ENCODE results near the gene SH3RF2. TPM values are rescaled to one million over a fixed set of nuclear protein-coding genes. Genes with fewer than 3 reads are reported as not detected.

The SH3RF2 gene
- total RNA-seq, 1 donor from 2014 or later = 376 TPM

DNA sequence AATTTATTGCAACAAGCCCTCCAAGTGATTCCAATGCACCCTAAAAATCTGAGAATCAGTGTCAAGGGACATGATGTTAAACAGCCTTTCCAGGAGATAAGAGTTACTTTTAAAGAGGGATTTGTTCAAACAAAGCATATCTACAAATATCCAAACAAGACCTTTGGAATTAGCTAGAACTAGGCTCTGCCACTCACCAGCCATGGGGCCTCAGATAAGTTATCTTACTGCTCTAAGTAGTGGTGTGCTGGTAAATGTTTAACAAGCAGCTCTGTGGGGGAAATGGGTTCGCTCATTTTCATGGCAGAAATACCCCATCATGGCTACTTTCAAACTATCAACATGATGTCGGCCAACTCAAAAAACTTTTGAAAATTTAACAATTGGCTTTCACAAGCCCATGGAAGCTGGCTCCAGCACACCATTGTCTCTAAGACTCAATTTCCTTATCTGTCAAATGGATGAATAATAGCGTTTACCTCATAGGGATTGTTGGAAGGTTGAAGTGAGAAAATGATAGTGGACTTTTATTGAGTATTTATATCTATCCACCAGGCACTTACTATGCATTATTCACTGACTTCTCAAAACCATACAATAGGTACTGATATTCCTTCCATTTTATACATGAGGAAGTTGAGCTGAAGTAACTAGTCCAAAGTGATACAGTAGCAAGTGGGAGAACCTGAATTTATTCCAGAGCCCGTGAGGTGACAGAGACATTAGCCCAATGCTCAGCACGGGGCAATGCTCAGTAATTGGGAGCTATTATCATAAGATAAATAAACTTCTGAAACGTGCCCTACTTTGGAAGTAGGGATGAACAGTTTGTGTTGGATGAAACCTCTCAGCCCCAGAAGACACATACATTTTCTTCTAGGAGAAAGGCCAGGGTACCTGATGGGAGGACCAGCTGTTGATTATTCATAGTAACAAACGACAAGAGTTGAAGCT, 43.2 kb downstream of the SH3RF2 start:
- no peaks in the 10 kb centered on the region for H3K9me3 ChIP-seq (replicated peaks)
- DNase-seq = no peak
- intact Hi-C loops (cut with micrococcal nuclease) = no loop called here
- H3K27ac ChIP-seq (replicated peaks) = peak overlapping the region; percentile 54
- no peaks in the 10 kb centered on the region for H3K36me3 ChIP-seq
- H3K4me3 ChIP-seq = no peak overlapping the region
- peaks cover 71% of the 10 kb centered on the region for H3K4me1 ChIP-seq
- TF ChIP-seq, protein P1, sequence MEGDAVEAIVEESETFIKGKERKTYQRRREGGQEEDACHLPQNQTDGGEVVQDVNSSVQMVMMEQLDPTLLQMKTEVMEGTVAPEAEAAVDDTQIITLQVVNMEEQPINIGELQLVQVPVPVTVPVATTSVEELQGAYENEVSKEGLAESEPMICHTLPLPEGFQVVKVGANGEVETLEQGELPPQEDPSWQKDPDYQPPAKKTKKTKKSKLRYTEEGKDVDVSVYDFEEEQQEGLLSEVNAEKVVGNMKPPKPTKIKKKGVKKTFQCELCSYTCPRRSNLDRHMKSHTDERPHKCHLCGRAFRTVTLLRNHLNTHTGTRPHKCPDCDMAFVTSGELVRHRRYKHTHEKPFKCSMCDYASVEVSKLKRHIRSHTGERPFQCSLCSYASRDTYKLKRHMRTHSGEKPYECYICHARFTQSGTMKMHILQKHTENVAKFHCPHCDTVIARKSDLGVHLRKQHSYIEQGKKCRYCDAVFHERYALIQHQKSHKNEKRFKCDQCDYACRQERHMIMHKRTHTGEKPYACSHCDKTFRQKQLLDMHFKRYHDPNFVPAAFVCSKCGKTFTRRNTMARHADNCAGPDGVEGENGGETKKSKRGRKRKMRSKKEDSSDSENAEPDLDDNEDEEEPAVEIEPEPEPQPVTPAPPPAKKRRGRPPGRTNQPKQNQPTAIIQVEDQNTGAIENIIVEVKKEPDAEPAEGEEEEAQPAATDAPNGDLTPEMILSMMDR (IDR thresholded peaks at IDR 0.05; ENCODE audit: borderline replicate concordance) = no peak
- no peaks in the 10 kb centered on the region for H3K27me3 ChIP-seq (ENCODE audit: low read depth)

DNA sequence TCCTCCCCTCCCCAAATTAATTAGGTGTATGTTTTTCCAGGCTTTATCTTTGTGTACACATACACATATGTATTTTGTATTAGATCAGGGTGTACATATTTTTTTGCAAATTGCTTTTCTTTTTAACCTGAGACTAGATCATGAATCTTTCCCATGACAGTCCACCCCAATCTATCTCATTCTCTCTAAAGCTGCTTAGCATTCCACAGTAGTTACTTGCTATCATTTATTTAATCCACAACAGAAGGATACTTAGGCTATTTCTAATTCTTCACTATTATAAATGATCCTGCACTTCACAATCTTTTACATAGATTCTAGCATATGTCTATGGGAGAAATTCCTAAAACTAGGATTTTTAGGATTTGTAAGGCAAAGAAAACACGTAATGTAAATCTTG, 43.9 kb downstream of the SH3RF2 start:
- TF ChIP-seq, protein P1 (IDR thresholded peaks at IDR 0.05; ENCODE audit: borderline replicate concordance) = no peak

DNA sequence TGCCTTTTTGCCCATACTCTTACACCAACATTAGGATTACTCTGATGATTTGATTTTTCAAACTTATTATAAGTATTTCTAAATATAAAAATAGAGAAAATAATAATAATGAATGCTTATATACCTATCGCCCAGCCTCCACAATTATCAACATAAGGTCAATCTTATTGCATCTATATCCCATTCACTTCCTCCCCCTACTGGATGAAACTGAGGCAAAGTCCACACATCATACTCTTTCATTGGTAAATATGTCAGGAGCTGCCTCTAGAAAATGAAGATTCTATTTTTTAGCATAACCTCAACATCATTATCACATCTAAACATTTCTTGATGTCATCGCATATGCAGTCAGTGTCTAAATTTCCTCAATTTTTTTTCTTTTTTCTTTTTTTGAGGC, 44.3 kb downstream of the SH3RF2 start:
- no peaks in the 10 kb centered on the region for H3K27me3 ChIP-seq (ENCODE audit: low read depth)
- H3K9me3 ChIP-seq (replicated peaks) = no peaks in the 10 kb centered on the region
- TF ChIP-seq, protein P1 (IDR thresholded peaks at IDR 0.05; ENCODE audit: borderline replicate concordance) = peak; percentile 19
- no peaks in the 10 kb centered on the region for H3K36me3 ChIP-seq
- DNase-seq = no peak
- peaks cover 64% of the 10 kb centered on the region for H3K4me1 ChIP-seq
- H3K27ac ChIP-seq (replicated peaks) = no peak overlapping the region
- intact Hi-C loops (cut with micrococcal nuclease) = no loop called here
- no peak overlapping the region for H3K4me3 ChIP-seq

More for the DNA sequence above, 43.9 kb downstream of the SH3RF2 start:
- H3K27me3 ChIP-seq (ENCODE audit: low read depth) = no peaks in the 10 kb centered on the region
- intact Hi-C loops (cut with micrococcal nuclease) = no loop called here
- H3K36me3 ChIP-seq = no peaks in the 10 kb centered on the region
- no peaks in the 10 kb centered on the region for H3K9me3 ChIP-seq (replicated peaks)
- no peak overlapping the region for H3K4me3 ChIP-seq
- DNase-seq = no peak
- peaks cover 69% of the 10 kb centered on the region for H3K4me1 ChIP-seq
- no peak overlapping the region for H3K27ac ChIP-seq (replicated peaks)

DNA sequence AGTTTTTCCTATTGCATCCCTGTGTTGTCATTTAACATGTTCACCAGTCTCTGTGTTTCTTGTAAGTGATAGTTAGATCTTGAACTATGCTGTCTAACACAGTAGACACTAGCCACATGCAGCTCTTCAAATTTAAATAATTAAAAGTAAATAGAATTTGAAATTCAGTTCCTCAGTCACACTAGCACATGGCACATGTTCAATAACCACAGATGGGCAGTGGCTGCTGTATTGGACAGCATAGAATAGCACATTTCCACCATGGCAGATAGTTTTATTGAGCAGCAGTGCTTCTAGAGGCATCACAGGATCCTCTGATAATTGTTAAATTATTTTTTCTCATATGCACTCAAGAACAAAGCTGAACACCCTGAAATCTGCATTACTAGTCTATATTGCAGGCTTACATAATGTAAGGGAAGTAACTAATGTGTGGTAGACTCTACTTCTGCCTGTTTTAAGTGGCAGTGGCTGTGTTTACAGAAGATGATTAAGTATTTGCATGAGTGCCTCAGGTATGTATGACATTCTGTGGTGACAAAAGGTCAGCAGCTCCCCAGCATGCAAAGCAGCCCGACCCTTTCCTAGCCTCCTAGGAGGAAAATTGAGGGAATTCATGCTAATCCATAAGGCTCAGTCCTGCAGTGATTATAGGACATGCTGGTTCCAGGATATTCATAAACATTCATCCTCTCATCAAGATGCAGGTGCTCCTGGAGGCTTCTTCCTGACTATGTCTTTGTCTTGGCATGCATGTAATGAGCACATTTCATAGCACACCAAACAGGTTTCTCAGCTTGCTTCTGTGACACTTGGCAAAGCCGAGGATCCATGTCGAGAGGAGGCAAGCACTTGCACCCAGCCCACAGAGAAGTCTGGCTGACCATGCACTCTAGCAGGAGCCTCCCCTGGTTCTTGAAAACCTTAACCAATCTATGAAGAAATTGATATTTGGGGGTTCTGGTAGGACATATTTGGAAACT, 45.5 kb downstream of the SH3RF2 start:
- no peak for DNase-seq
- intact Hi-C loops (cut with micrococcal nuclease) = no loop called here
- Histone ChIP-seq H3K4me3 (no peak overlapping the region), H3K9me3 (replicated peaks) (no peaks in the 10 kb centered on the region), H3K4me1 (peaks cover 54% of the 10 kb centered on the region), H3K27ac (replicated peaks) (no peak overlapping the region), H3K36me3 (no peaks in the 10 kb centered on the region), H3K27me3 (ENCODE audit: low read depth) (no peaks in the 10 kb centered on the region)
- TF ChIP-seq, protein P1 (IDR thresholded peaks at IDR 0.05; ENCODE audit: borderline replicate concordance) = no peak

DNA sequence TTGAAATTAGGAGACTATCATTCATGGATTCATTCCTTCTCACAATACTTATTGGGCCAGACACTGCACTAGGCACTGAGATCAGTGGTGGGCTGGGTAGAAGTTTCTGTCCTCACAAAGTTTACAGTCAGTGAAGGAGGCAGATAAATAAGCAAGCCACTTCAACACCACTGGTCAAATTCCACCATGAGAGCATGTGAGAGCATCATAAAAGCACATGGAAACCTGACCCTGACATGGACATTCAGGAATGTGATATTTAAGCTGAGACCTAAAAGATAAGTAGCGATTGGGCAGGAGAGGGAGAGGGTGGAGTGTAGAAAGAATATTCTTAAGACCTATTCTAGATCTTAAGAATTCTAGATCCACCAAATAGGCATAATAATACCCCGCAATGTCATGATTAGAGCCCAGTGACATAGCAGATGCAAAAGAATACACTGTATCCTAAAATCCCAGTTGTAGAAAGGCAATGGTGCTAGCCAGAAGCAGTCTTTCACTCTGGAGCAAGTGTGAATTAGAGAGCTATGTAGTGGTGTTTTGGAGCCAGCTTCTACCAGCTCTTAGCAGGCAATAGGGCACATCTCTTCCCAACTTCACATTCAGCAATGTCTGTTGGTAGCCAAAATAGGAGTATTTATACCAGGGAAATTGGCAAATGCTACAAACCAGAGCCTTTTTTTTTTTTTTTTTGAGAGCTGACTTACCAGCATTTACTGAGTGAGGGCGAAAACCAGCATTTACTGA, 46.4 kb downstream of the SH3RF2 start:
- TF ChIP-seq, protein P1 (IDR thresholded peaks at IDR 0.05; ENCODE audit: borderline replicate concordance) = no peak
- no peak overlapping the region for H3K4me3 ChIP-seq
- H3K36me3 ChIP-seq = no peaks in the 10 kb centered on the region
- H3K27ac ChIP-seq (replicated peaks) = peak overlapping the region; percentile 42
- no peaks in the 10 kb centered on the region for H3K27me3 ChIP-seq (ENCODE audit: low read depth)
- no peak for DNase-seq
- H3K9me3 ChIP-seq (replicated peaks) = no peaks in the 10 kb centered on the region
- intact Hi-C loops (cut with micrococcal nuclease) = no loop called here
- peaks cover 46% of the 10 kb centered on the region for H3K4me1 ChIP-seq

All from left ventricle myocardium inferior (tissue), 1 donor.